Mucosa of stomach (tissue), 1 donor: ENCODE data around the gene ZC2HC1B.

Experiments
- H3K27me3 ChIP-seq: one replicate; pipeline ENCODE4 v1.7.0; 2013; ENCODE audit warnings: mild to moderate bottlenecking, low read length; ENCODE audit not compliant: control insufficient read depth, insufficient read depth
- H3K36me3 ChIP-seq: one replicate; pipeline ENCODE4 v1.7.0; 2013; ENCODE audit warnings: low read length; ENCODE audit not compliant: control insufficient read depth, insufficient read depth
- H3K4me1 ChIP-seq: one replicate; pipeline ENCODE4 v1.7.0; 2013; ENCODE audit warnings: mild to moderate bottlenecking, low read length; ENCODE audit not compliant: control insufficient read depth, insufficient read depth
- H3K4me3 ChIP-seq: one replicate; pipeline ENCODE4 v1.7.0; 2013; ENCODE audit warnings: low read length
- H3K9ac ChIP-seq: one replicate; pipeline ENCODE4 v1.7.0; 2013; ENCODE audit warnings: mild to moderate bottlenecking, low read length, moderate library complexity
- H3K9me3 ChIP-seq: one replicate; pipeline ENCODE4 v1.7.0; 2013; ENCODE audit warnings: mild to moderate bottlenecking, low read length, moderate library complexity; ENCODE audit not compliant: control insufficient read depth
- donor health status: Pancreatic carcinoma.

The ZC2HC1B gene

GRCh38 chr6:143939364-143939763 lies 75.1 kb downstream of the ZC2HC1B start:
- no peaks in the 10 kb centered on the region for H3K9me3 ChIP-seq
- no peak overlapping the region for H3K4me3 ChIP-seq
- H3K9ac ChIP-seq, result no peak overlapping the region
- H3K36me3 ChIP-seq, result no peaks in the 10 kb centered on the region
- no peaks in the 10 kb centered on the region for H3K4me1 ChIP-seq
- no peaks in the 10 kb centered on the region for H3K27me3 ChIP-seq

- Histone ChIP-seq H3K9ac (no peak overlapping the region), H3K4me1 (no peaks in the 10 kb centered on the region), H3K4me3 (no peak overlapping the region), H3K27me3 (no peaks in the 10 kb centered on the region), H3K9me3 (no peaks in the 10 kb centered on the region), H3K36me3 (no peaks in the 10 kb centered on the region)
Measured at GRCh38 chr6:143940011-143940597, 75.8 kb downstream of the ZC2HC1B start.

GRCh38 chr6:143941852-143942627 lies 77.8 kb downstream of the ZC2HC1B start:
- no peak overlapping the region for H3K9ac ChIP-seq
- H3K36me3 ChIP-seq, result no peaks in the 10 kb centered on the region
- H3K4me3 ChIP-seq, result no peak overlapping the region
- H3K4me1 ChIP-seq, result no peaks in the 10 kb centered on the region
- no peaks in the 10 kb centered on the region for H3K27me3 ChIP-seq
- H3K9me3 ChIP-seq, result no peaks in the 10 kb centered on the region

- Histone ChIP-seq H3K27me3 (no peaks in the 10 kb centered on the region), H3K9ac (no peak overlapping the region), H3K36me3 (no peaks in the 10 kb centered on the region), H3K4me1 (no peaks in the 10 kb centered on the region), H3K9me3 (no peaks in the 10 kb centered on the region), H3K4me3 (no peak overlapping the region)
Measured at GRCh38 chr6:143948208-143948607, 83.9 kb downstream of the ZC2HC1B start.

GRCh38 chr6:143949535-143949934 lies 85.3 kb downstream of the ZC2HC1B start:
- no peaks in the 10 kb centered on the region for H3K27me3 ChIP-seq
- no peak overlapping the region for H3K9ac ChIP-seq
- H3K4me3 ChIP-seq, result no peak overlapping the region

GRCh38 chr6:143949962-143950361 lies 85.7 kb downstream of the ZC2HC1B start:
- no peaks in the 10 kb centered on the region for H3K4me1 ChIP-seq
- H3K27me3 ChIP-seq, result no peaks in the 10 kb centered on the region
- H3K4me3 ChIP-seq, result no peak overlapping the region
- no peak overlapping the region for H3K9ac ChIP-seq
- no peaks in the 10 kb centered on the region for H3K36me3 ChIP-seq
- no peaks in the 10 kb centered on the region for H3K9me3 ChIP-seq

More at GRCh38 chr6:143949535-143949934, 85.3 kb downstream of the ZC2HC1B start:
- Histone ChIP-seq H3K9me3 (no peaks in the 10 kb centered on the region), H3K4me1 (no peaks in the 10 kb centered on the region), H3K36me3 (no peaks in the 10 kb centered on the region)

GRCh38 chr6:143950875-143951274 lies 86.6 kb downstream of the ZC2HC1B start:
- H3K9ac ChIP-seq, result no peak overlapping the region

GRCh38 chr6:143952060-143952778 lies 87.9 kb downstream of the ZC2HC1B start:
- no peak overlapping the region for H3K4me3 ChIP-seq
- no peak overlapping the region for H3K9ac ChIP-seq
- H3K27me3 ChIP-seq, result no peaks in the 10 kb centered on the region
- no peaks in the 10 kb centered on the region for H3K4me1 ChIP-seq
- H3K9me3 ChIP-seq, result no peaks in the 10 kb centered on the region
- H3K36me3 ChIP-seq, result no peaks in the 10 kb centered on the region

More at GRCh38 chr6:143950875-143951274, 86.6 kb downstream of the ZC2HC1B start:
- Histone ChIP-seq H3K36me3 (no peaks in the 10 kb centered on the region), H3K9me3 (no peaks in the 10 kb centered on the region), H3K4me1 (no peaks in the 10 kb centered on the region), H3K4me3 (no peak overlapping the region), H3K27me3 (no peaks in the 10 kb centered on the region)

GRCh38 chr6:143952947-143953701 lies 88.8 kb downstream of the ZC2HC1B start:
- no peaks in the 10 kb centered on the region for H3K27me3 ChIP-seq
- no peaks in the 10 kb centered on the region for H3K36me3 ChIP-seq
- H3K9me3 ChIP-seq, result no peaks in the 10 kb centered on the region
- no peak overlapping the region for H3K4me3 ChIP-seq
- no peak overlapping the region for H3K9ac ChIP-seq
- no peaks in the 10 kb centered on the region for H3K4me1 ChIP-seq

- no peaks in the 10 kb centered on the region for H3K36me3 ChIP-seq
- no peaks in the 10 kb centered on the region for H3K9me3 ChIP-seq
- H3K9ac ChIP-seq, result no peak overlapping the region
- H3K4me1 ChIP-seq, result no peaks in the 10 kb centered on the region
- no peaks in the 10 kb centered on the region for H3K27me3 ChIP-seq
- H3K4me3 ChIP-seq, result no peak overlapping the region
Measured at GRCh38 chr6:143953922-143954321, 89.6 kb downstream of the ZC2HC1B start.

GRCh38 chr6:143955971-143956370 lies 91.7 kb downstream of the ZC2HC1B start:
- Histone ChIP-seq H3K9ac (no peak overlapping the region), H3K36me3 (no peaks in the 10 kb centered on the region), H3K9me3 (no peaks in the 10 kb centered on the region), H3K27me3 (no peaks in the 10 kb centered on the region), H3K4me3 (no peak overlapping the region), H3K4me1 (no peaks in the 10 kb centered on the region)
